Measurements from ENCODE around the gene CTIF. TPM values are rescaled to one million over a fixed set of nuclear protein-coding genes. Genes with fewer than 3 reads are reported as not detected.

CTIF gene
- total and polyA plus RNA-seq, 2 experiments from 2014 or later, result 8.6 to 14.4 TPM

DNA sequence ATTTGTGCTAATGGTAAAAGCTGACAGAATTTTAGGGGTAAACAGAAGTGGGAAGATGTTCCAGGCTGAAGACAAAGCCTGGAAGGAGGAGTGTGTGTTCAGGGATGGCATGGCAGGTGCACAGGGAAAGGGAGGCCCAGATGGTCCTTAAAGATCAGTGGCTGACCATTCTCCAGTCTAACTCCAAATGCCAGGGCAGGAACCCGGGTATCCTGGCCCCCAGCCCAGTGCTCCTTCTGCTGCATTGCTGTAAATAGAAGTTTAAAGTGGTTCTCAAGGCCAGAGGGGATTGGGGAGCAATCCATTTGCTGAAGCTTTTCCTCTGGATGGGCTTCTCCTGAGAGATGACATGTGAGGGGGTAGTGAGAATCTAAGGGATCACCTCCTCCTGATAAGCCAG is 158.6 kb downstream of the CTIF start:
- Histone ChIP-seq H3K4me3 (no peak overlapping the region), H3K27me3 (ENCODE audit: insufficient read depth) (no peaks in the 10 kb centered on the region), H3F3A (replicated peaks; ENCODE audit: low read depth) (no peaks in the 10 kb centered on the region), H3K9me2 (ENCODE audit: insufficient read depth) (peaks cover 5% of the 10 kb centered on the region; the same call in 1 of the 2 replicates), H3K4me1 (ENCODE audit: insufficient read depth) (no peaks in the 10 kb centered on the region), H3K36me3 (ENCODE audit: insufficient read depth) (no peaks in the 10 kb centered on the region), H3K27ac (ENCODE audit: low read depth) (no peak overlapping the region), H3K79me2 (replicated peaks; ENCODE audit: insufficient read depth) (no peaks in the 10 kb centered on the region), H2AFZ (no peak overlapping the region), H3K4me2 (no peak overlapping the region), H4K20me1 (replicated peaks; ENCODE audit: insufficient read depth) (no peaks in the 10 kb centered on the region)
- Mint-ChIP-seq H3K9me3 (no peaks in the 10 kb centered on the region), H3K4me3 (no peak overlapping the region), H3K36me3 (ENCODE audit: low read depth) (no peaks in the 10 kb centered on the region), H3K27me3 (ENCODE audit: insufficient read depth, low read depth, poor library complexity) (no peaks in the 10 kb centered on the region), H3K4me1 (peaks cover 2% of the 10 kb centered on the region), H3K27ac (no peak overlapping the region)
- ATAC-seq, result no peak
- TF ChIP-seq POLR2AphosphoS5 (IDR thresholded peaks at IDR 0.05; ENCODE audit: low read depth) (no peak), EZH2 (IDR thresholded peaks at IDR 0.05; ENCODE audit: low read depth, unreplicated experiment) (no peak)
- DNase-seq (ENCODE audit: low spot score), result no peak

GRCh38 chr18:48698707-48699106 is 159.9 kb downstream of the CTIF start:
- Histone ChIP-seq H3K4me1 (ENCODE audit: insufficient read depth) (no peaks in the 10 kb centered on the region), H3K27me3 (ENCODE audit: insufficient read depth) (no peaks in the 10 kb centered on the region), H4K20me1 (replicated peaks; ENCODE audit: insufficient read depth) (no peaks in the 10 kb centered on the region), H3K9me2 (ENCODE audit: insufficient read depth) (peaks cover 3% of the 10 kb centered on the region; the same call in 1 of the 2 replicates), H3K4me2 (no peak overlapping the region), H3K79me2 (replicated peaks; ENCODE audit: insufficient read depth) (no peaks in the 10 kb centered on the region), H2AFZ (no peak overlapping the region), H3K4me3 (no peak overlapping the region), H3F3A (replicated peaks; ENCODE audit: low read depth) (no peaks in the 10 kb centered on the region), H3K27ac (ENCODE audit: low read depth) (no peak overlapping the region), H3K36me3 (ENCODE audit: insufficient read depth) (no peaks in the 10 kb centered on the region)
- DNase-seq (ENCODE audit: low spot score), result no peak
- H3K9me3 Mint-ChIP-seq, result no peaks in the 10 kb centered on the region
- no peak overlapping the region for H3K4me3 Mint-ChIP-seq
- no peaks in the 10 kb centered on the region for H3K36me3 Mint-ChIP-seq (ENCODE audit: low read depth)
- no peak overlapping the region for H3K27ac Mint-ChIP-seq
- H3K27me3 Mint-ChIP-seq (ENCODE audit: insufficient read depth, low read depth, poor library complexity), result peaks cover 3% of the 10 kb centered on the region
- ATAC-seq, result no peak
- peaks cover 2% of the 10 kb centered on the region for H3K4me1 Mint-ChIP-seq
- TF ChIP-seq ZNF462 (CRISPR knock-in tag; IDR thresholded peaks at IDR 0.05) (no peak), ZNF331 (CRISPR knock-in tag; IDR thresholded peaks at IDR 0.05; ENCODE audit: low read depth) (no peak), JUNB (IDR thresholded peaks at IDR 0.05; ENCODE audit: unreplicated experiment) (no peak), NANOG (IDR thresholded peaks at IDR 0.05; ENCODE audit: borderline replicate concordance) (no peak), STAT1 (IDR thresholded peaks at IDR 0.05; ENCODE audit: unreplicated experiment) (no peak), POLR2AphosphoS5 (IDR thresholded peaks at IDR 0.05; ENCODE audit: low read depth) (no peak), EZH2 (IDR thresholded peaks at IDR 0.05; ENCODE audit: low read depth, unreplicated experiment) (no peak)
- TF ChIP-seq, protein P1, sequence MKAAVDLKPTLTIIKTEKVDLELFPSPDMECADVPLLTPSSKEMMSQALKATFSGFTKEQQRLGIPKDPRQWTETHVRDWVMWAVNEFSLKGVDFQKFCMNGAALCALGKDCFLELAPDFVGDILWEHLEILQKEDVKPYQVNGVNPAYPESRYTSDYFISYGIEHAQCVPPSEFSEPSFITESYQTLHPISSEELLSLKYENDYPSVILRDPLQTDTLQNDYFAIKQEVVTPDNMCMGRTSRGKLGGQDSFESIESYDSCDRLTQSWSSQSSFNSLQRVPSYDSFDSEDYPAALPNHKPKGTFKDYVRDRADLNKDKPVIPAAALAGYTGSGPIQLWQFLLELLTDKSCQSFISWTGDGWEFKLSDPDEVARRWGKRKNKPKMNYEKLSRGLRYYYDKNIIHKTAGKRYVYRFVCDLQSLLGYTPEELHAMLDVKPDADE (IDR thresholded peaks at IDR 0.05), result no peak
- TF ChIP-seq, protein P2, sequence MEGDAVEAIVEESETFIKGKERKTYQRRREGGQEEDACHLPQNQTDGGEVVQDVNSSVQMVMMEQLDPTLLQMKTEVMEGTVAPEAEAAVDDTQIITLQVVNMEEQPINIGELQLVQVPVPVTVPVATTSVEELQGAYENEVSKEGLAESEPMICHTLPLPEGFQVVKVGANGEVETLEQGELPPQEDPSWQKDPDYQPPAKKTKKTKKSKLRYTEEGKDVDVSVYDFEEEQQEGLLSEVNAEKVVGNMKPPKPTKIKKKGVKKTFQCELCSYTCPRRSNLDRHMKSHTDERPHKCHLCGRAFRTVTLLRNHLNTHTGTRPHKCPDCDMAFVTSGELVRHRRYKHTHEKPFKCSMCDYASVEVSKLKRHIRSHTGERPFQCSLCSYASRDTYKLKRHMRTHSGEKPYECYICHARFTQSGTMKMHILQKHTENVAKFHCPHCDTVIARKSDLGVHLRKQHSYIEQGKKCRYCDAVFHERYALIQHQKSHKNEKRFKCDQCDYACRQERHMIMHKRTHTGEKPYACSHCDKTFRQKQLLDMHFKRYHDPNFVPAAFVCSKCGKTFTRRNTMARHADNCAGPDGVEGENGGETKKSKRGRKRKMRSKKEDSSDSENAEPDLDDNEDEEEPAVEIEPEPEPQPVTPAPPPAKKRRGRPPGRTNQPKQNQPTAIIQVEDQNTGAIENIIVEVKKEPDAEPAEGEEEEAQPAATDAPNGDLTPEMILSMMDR (conservative IDR thresholded peaks at IDR 0.05; ENCODE audit: low read depth in 2 of 2), result no peak
